NCI-H345 treated with DMSO at 0.1 percent for 48 hours (cell line): ENCODE data around the gene VPS18.

Source experiments
- DNase-seq: peaks from one replicate; lab custom pipeline; 2025; ENCODE audit not compliant: unreplicated experiment; lab: John Stamatoyannopoulos, UW

VPS18 gene

DNA sequence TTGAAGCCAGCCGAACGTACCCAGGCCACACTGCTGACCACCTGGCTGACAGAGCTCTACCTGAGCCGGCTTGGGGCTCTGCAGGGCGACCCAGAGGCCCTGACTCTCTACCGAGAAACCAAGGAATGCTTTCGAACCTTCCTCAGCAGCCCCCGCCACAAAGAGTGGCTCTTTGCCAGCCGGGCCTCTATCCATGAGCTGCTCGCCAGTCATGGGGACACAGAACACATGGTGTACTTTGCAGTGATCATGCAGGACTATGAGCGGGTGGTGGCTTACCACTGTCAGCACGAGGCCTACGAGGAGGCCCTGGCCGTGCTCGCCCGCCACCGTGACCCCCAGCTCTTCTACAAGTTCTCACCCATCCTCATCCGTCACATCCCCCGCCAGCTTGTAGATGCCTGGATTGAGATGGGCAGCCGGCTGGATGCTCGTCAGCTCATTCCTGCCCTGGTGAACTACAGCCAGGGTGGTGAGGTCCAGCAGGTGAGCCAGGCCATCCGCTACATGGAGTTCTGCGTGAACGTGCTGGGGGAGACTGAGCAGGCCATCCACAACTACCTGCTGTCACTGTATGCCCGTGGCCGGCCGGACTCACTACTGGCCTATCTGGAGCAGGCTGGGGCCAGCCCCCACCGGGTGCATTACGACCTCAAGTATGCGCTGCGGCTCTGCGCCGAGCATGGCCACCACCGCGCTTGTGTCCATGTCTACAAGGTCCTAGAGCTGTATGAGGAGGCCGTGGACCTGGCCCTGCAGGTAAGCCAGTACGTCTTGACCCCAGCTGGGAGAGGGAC is 6.2 kb downstream of the VPS18 start:
- DNase-seq: no peak

DNA sequence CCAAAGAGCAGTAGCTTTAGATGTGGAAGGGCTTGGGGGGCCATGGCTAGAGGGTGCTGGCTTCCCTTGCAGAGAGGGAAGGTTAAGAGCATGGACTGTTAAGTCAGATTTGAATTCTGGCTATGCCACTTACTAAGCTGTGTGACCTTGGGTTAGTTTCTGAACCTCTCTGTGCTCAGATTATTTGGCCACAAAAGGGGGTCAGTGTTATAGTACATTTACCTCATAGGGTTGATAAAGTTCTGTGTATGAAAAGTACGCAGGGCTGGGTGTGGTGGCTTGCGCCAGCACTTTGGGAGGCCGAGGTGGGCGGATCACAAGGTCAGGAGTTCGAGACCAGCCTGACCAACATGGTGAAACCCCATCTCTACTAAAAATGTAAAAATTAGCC is 6.8 kb downstream of the VPS18 start:
- DNase-seq: no peak

- DNase-seq: no peak
These were observed 8.6 kb downstream of the VPS18 start for GRCh38 chr15:40902605-40903561.

GRCh38 chr15:40904552-40905201 is 10.4 kb downstream of the VPS18 start:
- DNase-seq: no peak

DNA sequence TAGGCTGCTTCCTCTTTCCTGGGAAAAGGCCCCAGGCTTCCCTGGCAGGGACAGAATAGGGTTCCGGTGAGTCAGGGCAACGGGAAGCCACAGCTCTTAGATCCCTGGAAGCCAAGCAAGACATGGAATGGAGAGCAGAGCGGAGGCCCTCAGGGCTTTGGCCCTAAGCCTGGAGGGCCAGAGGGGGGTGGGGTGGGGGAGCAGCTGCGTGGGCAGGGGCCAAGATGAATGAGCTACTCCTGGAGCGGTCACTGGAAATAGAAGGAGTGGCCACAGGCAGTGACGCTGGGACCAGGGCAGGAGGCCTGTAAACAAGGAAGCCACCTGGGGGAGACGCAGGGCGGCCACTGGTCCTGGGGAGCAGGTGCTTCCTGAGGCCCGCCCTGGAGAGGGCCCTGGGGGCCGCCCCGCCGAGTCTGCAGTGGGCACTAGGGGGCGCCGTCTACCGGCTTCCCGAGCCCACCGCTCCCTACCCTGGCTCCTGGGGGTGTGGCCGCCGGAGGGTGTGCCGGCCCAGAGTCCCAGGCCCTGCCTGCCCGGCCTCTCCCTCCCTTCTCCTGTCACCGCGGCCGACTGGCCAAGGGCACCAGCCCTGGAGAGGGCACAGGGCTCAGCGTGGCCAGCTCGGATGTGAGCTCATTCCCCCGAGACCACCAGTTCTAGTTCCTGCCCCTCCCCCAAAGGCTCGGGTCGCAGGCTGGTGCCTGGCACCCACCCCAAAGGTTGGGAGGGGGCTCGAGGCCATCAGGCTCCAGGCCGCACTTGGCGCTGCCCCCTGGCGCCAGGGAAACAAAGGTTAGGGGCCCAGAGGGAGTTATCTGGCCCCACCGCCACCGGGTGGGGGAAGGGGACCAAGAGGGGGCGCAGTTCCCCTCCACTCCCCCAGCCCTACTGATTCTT is 12.1 kb downstream of the VPS18 start:
- peak; percentile 67 for DNase-seq

- DNase-seq: peak; percentile 41
These were observed 12.9 kb downstream of the VPS18 start for GRCh38 chr15:40906991-40907802.

GRCh38 chr15:40908095-40908494 is 13.8 kb downstream of the VPS18 start:
- no peak for DNase-seq

GRCh38 chr15:40909662-40910630 is 15.7 kb downstream of the VPS18 start:
- no peak for DNase-seq

DNA sequence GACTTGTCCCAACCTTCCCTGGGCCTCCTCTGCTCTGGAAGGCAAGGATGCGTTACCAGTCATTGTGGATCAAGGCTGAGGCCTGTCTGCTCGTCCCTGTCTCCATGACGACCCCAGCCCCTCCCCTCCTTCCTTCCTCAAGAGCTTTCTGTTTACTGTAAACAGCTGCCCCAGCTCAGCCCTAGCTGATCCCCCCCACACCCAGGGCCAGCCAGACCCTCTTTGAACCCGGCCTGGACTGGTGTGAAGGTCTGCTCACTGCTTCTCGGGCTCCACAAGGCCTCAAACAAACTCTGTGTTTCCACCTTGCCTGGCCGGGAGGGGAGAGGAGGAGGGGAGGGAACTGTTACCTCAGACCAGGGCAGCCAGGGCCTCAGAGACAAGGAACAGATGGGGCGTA is 16.9 kb downstream of the VPS18 start:
- DNase-seq: no peak

DNA sequence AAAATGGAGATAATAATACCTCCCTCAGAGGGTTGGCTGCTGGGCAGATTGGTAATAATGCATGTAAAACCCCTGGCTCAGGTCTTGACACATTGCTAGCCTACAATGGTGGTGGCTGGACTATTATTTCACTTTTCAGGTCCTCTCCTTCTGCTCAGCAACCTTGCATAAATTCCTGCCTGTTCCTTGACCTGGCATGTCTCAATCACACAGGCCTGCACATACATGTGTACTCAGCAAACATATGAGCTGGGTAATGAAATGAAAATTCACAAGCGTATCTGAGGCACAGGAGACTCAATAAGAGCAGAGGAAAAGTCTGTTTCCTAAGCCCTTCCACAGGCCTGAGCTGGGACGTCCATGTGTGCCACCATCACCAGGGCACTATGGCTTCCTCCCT is 17.4 kb downstream of the VPS18 start:
- DNase-seq: no peak

DNA sequence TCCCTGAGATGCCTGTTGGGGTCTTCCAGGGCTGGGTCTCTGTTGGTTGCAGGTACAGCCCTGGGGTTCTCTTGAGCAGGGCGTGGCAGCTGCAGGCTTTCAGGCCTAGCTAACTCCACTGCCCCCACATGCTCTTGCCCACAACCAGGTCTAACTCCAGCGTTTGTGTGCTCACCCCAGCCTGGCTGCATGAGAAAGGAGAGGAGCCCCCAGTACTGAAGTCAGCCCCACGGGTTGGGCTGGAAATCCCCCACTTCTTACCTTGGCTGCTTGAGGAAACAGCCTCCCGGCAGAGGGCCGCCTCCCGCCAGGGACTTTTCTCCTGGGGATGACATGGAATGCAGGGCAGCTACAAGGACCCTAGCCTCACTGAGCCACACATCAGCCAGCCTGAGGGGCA is 18.2 kb downstream of the VPS18 start:
- DNase-seq: no peak

DNA sequence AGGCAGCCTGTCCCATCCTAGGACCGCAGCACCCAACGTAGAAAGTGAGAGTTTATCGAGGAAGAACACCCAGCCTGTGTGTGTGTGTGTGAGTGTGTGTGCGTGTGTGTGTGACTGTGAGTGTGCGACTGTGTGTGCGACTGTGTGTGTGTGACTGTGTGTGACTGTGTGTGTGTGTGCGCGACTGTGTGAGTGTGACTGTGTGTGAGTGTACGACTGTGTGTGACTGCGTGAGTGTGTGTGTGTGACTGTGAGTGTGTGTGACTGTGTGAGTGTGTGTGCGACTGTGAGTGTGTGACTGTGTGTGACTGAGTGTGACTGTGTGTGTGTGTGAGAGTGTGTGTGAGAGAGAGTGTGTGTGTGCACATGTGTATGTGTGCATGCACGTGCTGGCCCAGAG is 19.8 kb downstream of the VPS18 start:
- DNase-seq: no peak

DNA sequence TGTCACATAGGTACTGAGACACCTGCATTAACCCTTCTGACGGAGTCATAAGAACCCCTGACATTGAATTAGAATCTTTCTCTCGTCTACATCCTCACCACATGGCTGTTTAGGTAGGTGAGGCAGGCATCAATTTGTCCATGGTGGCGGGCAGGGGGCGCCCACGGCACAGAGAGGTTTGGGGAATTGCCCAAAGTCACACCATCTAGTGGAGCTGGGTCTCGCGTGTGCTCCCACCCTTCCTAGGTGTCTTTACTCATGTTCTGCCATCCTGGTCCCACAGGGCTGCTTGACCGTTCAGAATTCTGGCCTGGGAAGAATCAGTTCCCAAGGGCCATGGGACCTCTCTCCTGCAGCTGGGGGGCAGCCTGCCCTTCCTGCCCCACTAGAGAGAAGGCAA is 20.2 kb downstream of the VPS18 start:
- DNase-seq: no peak

DNA sequence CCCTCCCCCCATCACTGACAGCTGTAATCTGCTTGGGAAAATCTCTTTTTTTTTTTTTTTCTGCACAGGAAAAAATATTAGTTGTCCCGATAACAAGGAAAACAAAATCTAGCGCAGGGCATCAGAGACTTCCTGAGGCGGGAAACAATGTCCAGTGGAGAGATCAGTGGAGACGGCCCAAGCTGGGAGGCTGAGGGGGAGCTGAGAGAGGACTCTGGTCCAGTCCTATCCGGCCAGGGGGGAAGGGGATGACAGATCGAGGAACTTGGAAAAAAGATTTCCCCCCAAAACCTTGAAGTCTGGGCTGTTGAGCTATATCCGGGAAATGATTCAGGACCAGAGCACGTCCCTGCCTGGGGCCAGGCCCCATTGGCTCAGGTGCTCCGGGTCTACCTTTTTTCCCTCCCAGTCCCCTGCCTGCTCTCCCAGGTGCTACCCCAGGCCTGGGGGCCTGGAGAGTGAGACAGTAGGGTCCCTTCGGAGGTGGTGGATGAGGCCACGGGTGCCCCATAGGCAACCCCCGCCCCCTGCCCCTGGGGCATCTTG is 20.9 kb downstream of the VPS18 start:
- no peak for DNase-seq

DNA sequence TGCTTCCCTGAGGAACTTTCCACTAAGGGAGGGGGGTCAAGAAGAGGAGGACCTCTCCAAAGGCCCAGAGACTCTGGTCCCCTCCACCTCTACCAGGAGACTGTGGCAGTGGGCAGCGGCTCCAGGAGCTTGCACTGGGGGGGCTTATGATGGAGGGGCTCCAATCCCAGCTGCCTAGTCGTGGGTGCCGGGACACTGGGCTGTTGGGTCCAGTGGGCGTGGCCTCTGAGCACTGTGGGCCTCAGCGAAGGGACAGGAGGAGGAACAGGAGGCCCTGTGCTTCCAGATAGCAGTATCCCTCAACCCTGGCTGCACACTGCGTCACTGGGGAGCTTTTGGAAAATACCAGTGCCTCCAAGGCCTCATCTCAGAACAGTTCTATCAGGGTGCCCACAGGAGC is 21.4 kb downstream of the VPS18 start:
- no peak for DNase-seq

GRCh38 chr15:40917585-40917984 is 23.3 kb downstream of the VPS18 start:
- no peak for DNase-seq

- no peak for DNase-seq
These were observed 24.0 kb downstream of the VPS18 start for GRCh38 chr15:40918146-40918798.
